ENCODE results near the gene CPA3. TPM values are rescaled to one million over a fixed set of nuclear protein-coding genes. Genes with fewer than 3 reads are reported as not detected.

The CPA3 gene
- total RNA-seq, 1 experiment from 2014 or later, result not detected

- TF ChIP-seq REST (IDR thresholded peaks at IDR 0.05; ENCODE audit: low read depth) (no peak), POLR2AphosphoS5 (IDR thresholded peaks at IDR 0.05; ENCODE audit: low read depth, low read length) (no peak), EGR1 (IDR thresholded peaks at IDR 0.05; ENCODE audit: low read depth) (no peak), ZFX (IDR thresholded peaks at IDR 0.05) (no peak)
Measured at GRCh38 chr3:148930752-148931151, 65.7 kb downstream of the CPA3 start (continued).

- ChIA-PET POLR2A (no interaction called here), CTCF (no interaction called here), RAD21 (ENCODE audit: low non-redundant PET in 1 of 2, low total read pairs in 2 of 2, uncharacterized antibody in 2 of 2, unreplicated experiment in 2 of 2) (no interaction called here)
- no peaks in the 10 kb centered on the region for H3K9me2 ChIP-seq (ENCODE audit: insufficient read depth)
- no peak overlapping the region for H2AFZ ChIP-seq (ENCODE audit: low read depth, low read length, poor library complexity, severe bottlenecking)
- H3K79me2 ChIP-seq (ENCODE audit: insufficient read depth, low read length), result no peaks in the 10 kb centered on the region
- intact Hi-C loops (cut with micrococcal nuclease), result no loop called here
- H3K4me1 ChIP-seq (ENCODE audit: control insufficient read depth in 1 of 2, insufficient read depth in 2 of 2, low read length in 2 of 2), result no peaks in the 10 kb centered on the region
- H3K36me3 ChIP-seq (ENCODE audit: control insufficient read depth in 1 of 2, insufficient read depth in 2 of 2, low read length in 2 of 2), result no peaks in the 10 kb centered on the region
- TF ChIP-seq JUND (IDR thresholded peaks at IDR 0.05) (no peak), CTCF (IDR thresholded peaks at IDR 0.05 in 2 of 3, conservative IDR thresholded peaks at IDR 0.05 in 1 of 3; ENCODE audit: borderline replicate concordance in 1 of 3, insufficient read depth in 1 of 3, low read depth in 2 of 3, low read length in 2 of 3) (peak in 1 of 3 experiments; percentile 4; a peak in 1 of 6 replicates)
- H3K9me3 ChIP-seq (ENCODE audit: control insufficient read depth in 1 of 2, insufficient read depth in 1 of 2, low read depth in 1 of 2, low read length in 2 of 2), result no peaks in the 10 kb centered on the region
- H3K9ac ChIP-seq (ENCODE audit: low read length), result no peak overlapping the region
- no peak overlapping the region for H3K4me3 ChIP-seq (replicated peaks in 1 of 2; ENCODE audit: low read depth in 1 of 2, low read length in 2 of 2)
- H3K4me2 ChIP-seq (ENCODE audit: low read length), result no peak overlapping the region
- H4K20me1 ChIP-seq (ENCODE audit: insufficient read depth), result no peaks in the 10 kb centered on the region
- DNase-seq (ENCODE audit: low read depth, low spot score) (no peak), ATAC-seq (no peak)
- no TSS peak for BruUV-seq (replicated peaks)
- H3K27me3 ChIP-seq (ENCODE audit: insufficient read depth, low read length), result no peaks in the 10 kb centered on the region
- no peak overlapping the region for H3K27ac ChIP-seq (ENCODE audit: low read depth, low read length)
Measured at GRCh38 chr3:148931574-148931973, 66.5 kb downstream of the CPA3 start.
